ENCODE measurements around the gene C1QTNF5. TPM values are rescaled to one million over a fixed set of nuclear protein-coding genes. Genes with fewer than 3 reads are reported as not detected.

C1QTNF5 gene
- total and polyA plus RNA-seq, 4 donors, result 1.9 to 6.4 (median 3.3) TPM

DNA sequence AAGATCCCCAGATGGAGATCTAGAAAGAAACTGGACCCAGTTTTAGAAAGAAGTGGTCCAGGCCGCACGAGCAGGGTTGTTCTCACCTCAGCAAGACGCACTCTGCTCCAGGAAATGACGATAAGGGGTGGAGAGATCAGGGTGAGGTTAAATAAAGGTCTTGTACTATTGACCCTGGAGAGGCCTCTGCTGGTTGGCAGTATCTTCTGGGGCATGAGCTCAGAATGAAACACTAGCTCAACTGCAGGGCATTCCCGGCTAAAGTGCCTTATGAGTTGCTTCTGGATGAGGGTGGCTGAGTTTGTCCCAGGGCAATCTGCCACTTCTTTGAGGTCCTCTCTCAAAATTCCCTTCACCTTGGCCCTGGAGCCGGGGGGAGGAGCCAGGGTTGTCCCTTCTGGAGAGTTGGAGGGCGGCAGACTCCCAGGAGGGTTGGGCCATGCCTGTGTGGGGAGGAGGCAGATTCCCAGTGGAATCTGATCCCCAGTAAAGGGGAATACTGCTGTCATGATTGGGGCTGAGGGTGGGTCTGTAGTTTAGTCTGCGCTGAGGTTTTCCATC, 29.9 kb upstream of the C1QTNF5 start (continued):
- TF ChIP-seq, protein P1, sequence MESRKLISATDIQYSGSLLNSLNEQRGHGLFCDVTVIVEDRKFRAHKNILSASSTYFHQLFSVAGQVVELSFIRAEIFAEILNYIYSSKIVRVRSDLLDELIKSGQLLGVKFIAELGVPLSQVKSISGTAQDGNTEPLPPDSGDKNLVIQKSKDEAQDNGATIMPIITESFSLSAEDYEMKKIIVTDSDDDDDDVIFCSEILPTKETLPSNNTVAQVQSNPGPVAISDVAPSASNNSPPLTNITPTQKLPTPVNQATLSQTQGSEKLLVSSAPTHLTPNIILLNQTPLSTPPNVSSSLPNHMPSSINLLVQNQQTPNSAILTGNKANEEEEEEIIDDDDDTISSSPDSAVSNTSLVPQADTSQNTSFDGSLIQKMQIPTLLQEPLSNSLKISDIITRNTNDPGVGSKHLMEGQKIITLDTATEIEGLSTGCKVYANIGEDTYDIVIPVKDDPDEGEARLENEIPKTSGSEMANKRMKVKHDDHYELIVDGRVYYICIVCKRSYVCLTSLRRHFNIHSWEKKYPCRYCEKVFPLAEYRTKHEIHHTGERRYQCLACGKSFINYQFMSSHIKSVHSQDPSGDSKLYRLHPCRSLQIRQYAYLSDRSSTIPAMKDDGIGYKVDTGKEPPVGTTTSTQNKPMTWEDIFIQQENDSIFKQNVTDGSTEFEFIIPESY (IDR thresholded peaks at IDR 0.05), result peak; percentile 55
- TF ChIP-seq JUND (IDR thresholded peaks at IDR 0.05), result peak; percentile 58 to 78

DNA sequence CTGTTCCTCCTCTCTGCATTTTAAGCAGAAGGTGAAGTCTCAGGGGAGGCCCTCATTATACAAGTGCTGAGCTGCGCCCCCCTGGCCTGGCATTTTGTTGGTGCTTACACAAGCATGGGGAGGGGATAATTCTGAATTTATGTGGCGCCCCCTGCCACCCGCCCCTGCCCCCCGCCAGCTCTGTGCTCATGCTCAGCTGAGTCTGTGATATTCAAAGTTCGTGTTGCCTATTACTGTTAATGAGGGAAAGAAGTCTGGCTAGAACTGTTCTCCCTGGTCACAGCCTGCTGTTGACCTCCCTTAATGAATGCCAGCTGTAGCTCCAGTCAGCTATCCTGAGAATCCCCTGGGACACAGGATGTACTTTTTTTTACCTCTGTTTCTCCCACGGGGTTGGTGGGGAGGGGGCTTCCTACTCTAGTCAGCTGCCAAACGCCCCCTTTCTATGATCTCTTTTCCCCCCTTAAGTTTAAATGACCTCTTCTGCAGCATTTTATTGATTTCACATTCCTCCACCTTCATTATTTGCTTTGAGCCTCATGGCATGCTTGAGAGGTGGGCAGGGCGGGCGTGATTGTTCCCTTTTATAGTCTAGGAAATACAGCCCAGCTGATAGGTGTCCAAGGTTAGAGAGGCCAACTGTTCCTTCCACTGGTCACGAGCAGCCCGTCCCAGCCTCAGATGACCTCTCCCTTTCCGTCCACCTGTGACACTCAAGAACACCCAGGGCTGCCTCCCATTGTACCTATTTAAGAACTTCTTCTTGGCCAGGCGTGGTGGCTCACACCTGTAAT, 28.6 kb upstream of the C1QTNF5 start:
- Histone ChIP-seq H3K9me3 (ENCODE audit: control insufficient read depth in 4 of 4, low read length in 3 of 4) (no peaks in the 10 kb centered on the region), H3K27me3 (ENCODE audit: control insufficient read depth in 4 of 4, insufficient read depth in 4 of 4, low read length in 3 of 4) (no peaks in the 10 kb centered on the region), H3K36me3 (ENCODE audit: control insufficient read depth in 4 of 4, insufficient read depth in 3 of 4, low read depth in 1 of 4, low read length in 3 of 4) (no peaks in the 10 kb centered on the region), H3K9ac (ENCODE audit: low read depth in 1 of 2, low read length in 2 of 2) (peak overlapping the region; percentile 43 to 84), H3K4me3 (ENCODE audit: low read depth in 1 of 3, low read length in 3 of 3) (peak overlapping the region; percentile 28 to 52 (median 42)), H3K27ac (ENCODE audit: low read depth in 1 of 2, low read length in 2 of 2) (peak overlapping the region; percentile 96 to 97), H3K4me1 (ENCODE audit: control insufficient read depth in 4 of 4, insufficient read depth in 4 of 4, low read length in 3 of 4) (peaks cover 15 to 86% (median 67%) of the 10 kb centered on the region in 4 donors)
- TF ChIP-seq, protein P2, sequence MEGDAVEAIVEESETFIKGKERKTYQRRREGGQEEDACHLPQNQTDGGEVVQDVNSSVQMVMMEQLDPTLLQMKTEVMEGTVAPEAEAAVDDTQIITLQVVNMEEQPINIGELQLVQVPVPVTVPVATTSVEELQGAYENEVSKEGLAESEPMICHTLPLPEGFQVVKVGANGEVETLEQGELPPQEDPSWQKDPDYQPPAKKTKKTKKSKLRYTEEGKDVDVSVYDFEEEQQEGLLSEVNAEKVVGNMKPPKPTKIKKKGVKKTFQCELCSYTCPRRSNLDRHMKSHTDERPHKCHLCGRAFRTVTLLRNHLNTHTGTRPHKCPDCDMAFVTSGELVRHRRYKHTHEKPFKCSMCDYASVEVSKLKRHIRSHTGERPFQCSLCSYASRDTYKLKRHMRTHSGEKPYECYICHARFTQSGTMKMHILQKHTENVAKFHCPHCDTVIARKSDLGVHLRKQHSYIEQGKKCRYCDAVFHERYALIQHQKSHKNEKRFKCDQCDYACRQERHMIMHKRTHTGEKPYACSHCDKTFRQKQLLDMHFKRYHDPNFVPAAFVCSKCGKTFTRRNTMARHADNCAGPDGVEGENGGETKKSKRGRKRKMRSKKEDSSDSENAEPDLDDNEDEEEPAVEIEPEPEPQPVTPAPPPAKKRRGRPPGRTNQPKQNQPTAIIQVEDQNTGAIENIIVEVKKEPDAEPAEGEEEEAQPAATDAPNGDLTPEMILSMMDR (IDR thresholded peaks at IDR 0.05; ENCODE audit: low read depth, low read length, missing input control), result no peak
- TF ChIP-seq TAF1 (conservative IDR thresholded peaks at IDR 0.05) (no peak), EGR1 (IDR thresholded peaks at IDR 0.05; ENCODE audit: low read depth in 2 of 2) (no peak), RXRA (IDR thresholded peaks at IDR 0.05) (peak; percentile 87), SP1 (IDR thresholded peaks at IDR 0.05) (peak; percentile 71), YY1 (IDR thresholded peaks at IDR 0.05) (peak; percentile 51), JUND (IDR thresholded peaks at IDR 0.05) (no peak), NR2F2 (IDR thresholded peaks at IDR 0.05) (peak; percentile 51), GABPA (IDR thresholded peaks at IDR 0.05 in 1 of 2, conservative IDR thresholded peaks at IDR 0.05 in 1 of 2) (no peak), FOXA2 (IDR thresholded peaks at IDR 0.05) (no peak), HNF4G (IDR thresholded peaks at IDR 0.05) (no peak), RAD21 (IDR thresholded peaks at IDR 0.05) (no peak), HNF4A (conservative IDR thresholded peaks at IDR 0.05) (peak; percentile 62), FOXA1 (IDR thresholded peaks at IDR 0.05) (no peak)
- TF ChIP-seq, protein P3, sequence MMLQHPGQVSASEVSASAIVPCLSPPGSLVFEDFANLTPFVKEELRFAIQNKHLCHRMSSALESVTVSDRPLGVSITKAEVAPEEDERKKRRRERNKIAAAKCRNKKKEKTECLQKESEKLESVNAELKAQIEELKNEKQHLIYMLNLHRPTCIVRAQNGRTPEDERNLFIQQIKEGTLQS (IDR thresholded peaks at IDR 0.05), result no peak
- TF ChIP-seq, protein P4, sequence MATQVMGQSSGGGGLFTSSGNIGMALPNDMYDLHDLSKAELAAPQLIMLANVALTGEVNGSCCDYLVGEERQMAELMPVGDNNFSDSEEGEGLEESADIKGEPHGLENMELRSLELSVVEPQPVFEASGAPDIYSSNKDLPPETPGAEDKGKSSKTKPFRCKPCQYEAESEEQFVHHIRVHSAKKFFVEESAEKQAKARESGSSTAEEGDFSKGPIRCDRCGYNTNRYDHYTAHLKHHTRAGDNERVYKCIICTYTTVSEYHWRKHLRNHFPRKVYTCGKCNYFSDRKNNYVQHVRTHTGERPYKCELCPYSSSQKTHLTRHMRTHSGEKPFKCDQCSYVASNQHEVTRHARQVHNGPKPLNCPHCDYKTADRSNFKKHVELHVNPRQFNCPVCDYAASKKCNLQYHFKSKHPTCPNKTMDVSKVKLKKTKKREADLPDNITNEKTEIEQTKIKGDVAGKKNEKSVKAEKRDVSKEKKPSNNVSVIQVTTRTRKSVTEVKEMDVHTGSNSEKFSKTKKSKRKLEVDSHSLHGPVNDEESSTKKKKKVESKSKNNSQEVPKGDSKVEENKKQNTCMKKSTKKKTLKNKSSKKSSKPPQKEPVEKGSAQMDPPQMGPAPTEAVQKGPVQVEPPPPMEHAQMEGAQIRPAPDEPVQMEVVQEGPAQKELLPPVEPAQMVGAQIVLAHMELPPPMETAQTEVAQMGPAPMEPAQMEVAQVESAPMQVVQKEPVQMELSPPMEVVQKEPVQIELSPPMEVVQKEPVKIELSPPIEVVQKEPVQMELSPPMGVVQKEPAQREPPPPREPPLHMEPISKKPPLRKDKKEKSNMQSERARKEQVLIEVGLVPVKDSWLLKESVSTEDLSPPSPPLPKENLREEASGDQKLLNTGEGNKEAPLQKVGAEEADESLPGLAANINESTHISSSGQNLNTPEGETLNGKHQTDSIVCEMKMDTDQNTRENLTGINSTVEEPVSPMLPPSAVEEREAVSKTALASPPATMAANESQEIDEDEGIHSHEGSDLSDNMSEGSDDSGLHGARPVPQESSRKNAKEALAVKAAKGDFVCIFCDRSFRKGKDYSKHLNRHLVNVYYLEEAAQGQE (IDR thresholded peaks at IDR 0.05), result no peak
- TF ChIP-seq, protein P5, sequence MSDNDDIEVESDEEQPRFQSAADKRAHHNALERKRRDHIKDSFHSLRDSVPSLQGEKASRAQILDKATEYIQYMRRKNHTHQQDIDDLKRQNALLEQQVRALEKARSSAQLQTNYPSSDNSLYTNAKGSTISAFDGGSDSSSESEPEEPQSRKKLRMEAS (IDR thresholded peaks at IDR 0.05), result peak; percentile 32
- TF ChIP-seq, protein P1 (IDR thresholded peaks at IDR 0.05), result no peak
- 29% methylated on average over 13 of the region's 13 CpGs for WGBS
- no peak for DNase-seq (ENCODE audit: low spot score)
